ENCODE measurements around the gene BICD1. TPM values are rescaled to one million over a fixed set of nuclear protein-coding genes. Genes with fewer than 3 reads are reported as not detected.

Gene BICD1
- total RNA-seq, 1 donor from 2014 or later: 8.5 TPM

GRCh38 chr12:32233568-32233967, 126.9 kb downstream of the BICD1 start:
- intact Hi-C loops (cut with micrococcal nuclease): no loop called here
- H3K36me3 ChIP-seq: peaks cover 7% of the 10 kb centered on the region
- no peaks in the 10 kb centered on the region for H3K27me3 ChIP-seq (ENCODE audit: low read depth)
- DNase-seq: no peak
- H3K9me3 ChIP-seq (replicated peaks): peaks cover 22% of the 10 kb centered on the region
- no peak overlapping the region for H3K4me3 ChIP-seq
- TF ChIP-seq, protein P1, sequence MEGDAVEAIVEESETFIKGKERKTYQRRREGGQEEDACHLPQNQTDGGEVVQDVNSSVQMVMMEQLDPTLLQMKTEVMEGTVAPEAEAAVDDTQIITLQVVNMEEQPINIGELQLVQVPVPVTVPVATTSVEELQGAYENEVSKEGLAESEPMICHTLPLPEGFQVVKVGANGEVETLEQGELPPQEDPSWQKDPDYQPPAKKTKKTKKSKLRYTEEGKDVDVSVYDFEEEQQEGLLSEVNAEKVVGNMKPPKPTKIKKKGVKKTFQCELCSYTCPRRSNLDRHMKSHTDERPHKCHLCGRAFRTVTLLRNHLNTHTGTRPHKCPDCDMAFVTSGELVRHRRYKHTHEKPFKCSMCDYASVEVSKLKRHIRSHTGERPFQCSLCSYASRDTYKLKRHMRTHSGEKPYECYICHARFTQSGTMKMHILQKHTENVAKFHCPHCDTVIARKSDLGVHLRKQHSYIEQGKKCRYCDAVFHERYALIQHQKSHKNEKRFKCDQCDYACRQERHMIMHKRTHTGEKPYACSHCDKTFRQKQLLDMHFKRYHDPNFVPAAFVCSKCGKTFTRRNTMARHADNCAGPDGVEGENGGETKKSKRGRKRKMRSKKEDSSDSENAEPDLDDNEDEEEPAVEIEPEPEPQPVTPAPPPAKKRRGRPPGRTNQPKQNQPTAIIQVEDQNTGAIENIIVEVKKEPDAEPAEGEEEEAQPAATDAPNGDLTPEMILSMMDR (IDR thresholded peaks at IDR 0.05; ENCODE audit: borderline replicate concordance): no peak
- H3K27ac ChIP-seq (replicated peaks): no peak overlapping the region
- no peaks in the 10 kb centered on the region for H3K4me1 ChIP-seq

DNA sequence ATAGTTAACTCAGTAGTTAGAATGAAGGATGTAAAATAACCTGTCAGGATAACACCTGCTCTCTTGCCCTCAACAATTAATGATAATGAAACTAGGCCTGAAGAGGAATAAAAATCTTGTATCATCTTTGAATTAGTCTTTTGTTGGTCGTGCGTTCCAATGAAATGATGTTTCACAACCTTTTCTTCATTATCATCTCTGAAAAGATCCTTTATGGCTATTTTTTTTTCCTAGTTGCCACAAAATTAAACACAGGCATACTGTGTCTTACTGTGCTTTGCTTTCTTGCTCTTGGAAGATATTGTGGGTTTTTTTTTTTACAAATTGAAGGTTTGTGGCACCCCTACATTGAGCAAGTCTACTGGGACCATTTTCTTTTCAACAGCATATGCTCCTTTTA, 128.6 kb downstream of the BICD1 start:
- no peaks in the 10 kb centered on the region for H3K27me3 ChIP-seq (ENCODE audit: low read depth)
- H3K4me1 ChIP-seq: no peaks in the 10 kb centered on the region
- DNase-seq: no peak
- no peak overlapping the region for H3K4me3 ChIP-seq
- H3K36me3 ChIP-seq: peaks cover 7% of the 10 kb centered on the region
- no peak overlapping the region for H3K27ac ChIP-seq (replicated peaks)
- intact Hi-C loops (cut with micrococcal nuclease): no loop called here
- TF ChIP-seq, protein P1 (IDR thresholded peaks at IDR 0.05; ENCODE audit: borderline replicate concordance): no peak
- peaks cover 22% of the 10 kb centered on the region for H3K9me3 ChIP-seq (replicated peaks)

GRCh38 chr12:32240162-32240561, 133.5 kb downstream of the BICD1 start:
- peaks cover 22% of the 10 kb centered on the region for H3K9me3 ChIP-seq (replicated peaks)
- no peak overlapping the region for H3K4me3 ChIP-seq
- DNase-seq: no peak
- no peaks in the 10 kb centered on the region for H3K27me3 ChIP-seq (ENCODE audit: low read depth)
- H3K36me3 ChIP-seq: peaks cover 7% of the 10 kb centered on the region
- TF ChIP-seq, protein P1 (IDR thresholded peaks at IDR 0.05; ENCODE audit: borderline replicate concordance): no peak
- H3K27ac ChIP-seq (replicated peaks): no peak overlapping the region
- no peaks in the 10 kb centered on the region for H3K4me1 ChIP-seq
- intact Hi-C loops (cut with micrococcal nuclease): no loop called here

GRCh38 chr12:32240831-32241230, 134.2 kb downstream of the BICD1 start:
- intact Hi-C loops (cut with micrococcal nuclease): no loop called here
- Histone ChIP-seq H3K36me3 (peaks cover 7% of the 10 kb centered on the region), H3K9me3 (replicated peaks) (peaks cover 22% of the 10 kb centered on the region), H3K4me3 (no peak overlapping the region), H3K27ac (replicated peaks) (no peak overlapping the region), H3K27me3 (ENCODE audit: low read depth) (no peaks in the 10 kb centered on the region), H3K4me1 (no peaks in the 10 kb centered on the region)
- TF ChIP-seq, protein P1 (IDR thresholded peaks at IDR 0.05; ENCODE audit: borderline replicate concordance): no peak
- DNase-seq: no peak

GRCh38 chr12:32242641-32243040, 136.0 kb downstream of the BICD1 start:
- H3K27ac ChIP-seq (replicated peaks): no peak overlapping the region
- H3K9me3 ChIP-seq (replicated peaks): peaks cover 9% of the 10 kb centered on the region
- H3K4me1 ChIP-seq: no peaks in the 10 kb centered on the region
- DNase-seq: no peak
- H3K4me3 ChIP-seq: no peak overlapping the region
- no peaks in the 10 kb centered on the region for H3K36me3 ChIP-seq
- intact Hi-C loops (cut with micrococcal nuclease): no loop called here
- TF ChIP-seq, protein P1 (IDR thresholded peaks at IDR 0.05; ENCODE audit: borderline replicate concordance): no peak
- H3K27me3 ChIP-seq (ENCODE audit: low read depth): no peaks in the 10 kb centered on the region

All from left ventricle myocardium inferior (tissue), 1 donor.